ENCODE results near the gene ZC3H12D. TPM values are rescaled to one million over a fixed set of nuclear protein-coding genes. Genes with fewer than 3 reads are reported as not detected.
A peak's percentile ranks its signal among the peaks of the same experiment; 100 is the strongest.
"Not testable (repeated sequence)": the region's sequence is repeated elsewhere in the genome, so short reads cannot be mapped to it uniquely, and the experiment has no call there.

ZC3H12D gene
- total RNA-seq, 2 experiments from 2014 or later = 6.0 to 6.1 TPM

- ChIA-PET CTCF (interaction anchor here (0.9 to 3.1 kb wide), 4 partner anchors 12 to 45 kb away, joined by 3 to 28 read pairs (median 8); partner anchors contain the start of gene ZC3H12D), POLR2A (interaction anchor here (0.8 kb wide), 1 partner anchor 45 kb away, joined by 4 read pairs; no protein-coding TSS in a partner anchor)
- DNase-seq (no peak), ATAC-seq (no peak)
- no peak overlapping the region for H3K4me3 Mint-ChIP-seq
- H3K9me3 Mint-ChIP-seq (ENCODE audit: insufficient read depth) = no peaks in the 10 kb centered on the region
- no peaks in the 10 kb centered on the region for H3K27me3 Mint-ChIP-seq (ENCODE audit: low read depth)
- H3K36me3 Mint-ChIP-seq (ENCODE audit: low read depth) = peaks cover 2% of the 10 kb centered on the region
- no peak overlapping the region for H3K27ac Mint-ChIP-seq
- H3K4me1 Mint-ChIP-seq (ENCODE audit: low read depth) = peaks cover 41% of the 10 kb centered on the region
Observed at GRCh38 chr6:149472241-149472640, 12.6 kb downstream of the ZC3H12D start.

GRCh38 chr6:149471801-149472200, 13.0 kb downstream of the ZC3H12D start:
- no peaks in the 10 kb centered on the region for H3K9me3 Mint-ChIP-seq (ENCODE audit: insufficient read depth)
- no peak for ATAC-seq
- POLR2A ChIA-PET = interaction anchor here (0.8 kb wide), 1 partner anchor 45 kb away, joined by 4 read pairs; no protein-coding TSS in a partner anchor
- CTCF ChIA-PET = interaction anchor here (0.9 kb wide), 1 partner anchor 38 kb away, joined by 3 read pairs; no protein-coding TSS in a partner anchor
- peaks cover 2% of the 10 kb centered on the region for H3K36me3 Mint-ChIP-seq (ENCODE audit: low read depth)
- peaks cover 41% of the 10 kb centered on the region for H3K4me1 Mint-ChIP-seq (ENCODE audit: low read depth)
- no peak overlapping the region for H3K27ac Mint-ChIP-seq
- H3K27me3 Mint-ChIP-seq (ENCODE audit: low read depth) = no peaks in the 10 kb centered on the region
- no peak overlapping the region for H3K4me3 Mint-ChIP-seq
- DNase-seq = no peak

GRCh38 chr6:149470948-149471347, 13.9 kb downstream of the ZC3H12D start:
- ChIA-PET CTCF (interaction anchor here (2.3 kb wide), 1 partner anchor 46 kb away, joined by 7 read pairs; no protein-coding TSS in a partner anchor), POLR2A (no interaction called here)
- no peak overlapping the region for H3K4me3 Mint-ChIP-seq
- no peaks in the 10 kb centered on the region for H3K27me3 Mint-ChIP-seq (ENCODE audit: low read depth)
- no peak for ATAC-seq
- H3K36me3 Mint-ChIP-seq (ENCODE audit: low read depth) = peaks cover 2% of the 10 kb centered on the region
- no peak for DNase-seq
- no peaks in the 10 kb centered on the region for H3K9me3 Mint-ChIP-seq (ENCODE audit: insufficient read depth)
- peaks cover 41% of the 10 kb centered on the region for H3K4me1 Mint-ChIP-seq (ENCODE audit: low read depth)
- no peak overlapping the region for H3K27ac Mint-ChIP-seq

- Mint-ChIP-seq H3K9me3 (ENCODE audit: insufficient read depth) (no peaks in the 10 kb centered on the region), H3K4me3 (no peak overlapping the region), H3K27me3 (ENCODE audit: low read depth) (no peaks in the 10 kb centered on the region), H3K36me3 (ENCODE audit: low read depth) (peaks cover 2% of the 10 kb centered on the region), H3K4me1 (ENCODE audit: low read depth) (peaks cover 32% of the 10 kb centered on the region), H3K27ac (peak overlapping the region; percentile 43)
- no peak for ATAC-seq
- no peak for DNase-seq
- POLR2A ChIA-PET = interaction anchor here (0.6 kb wide), 1 partner anchor 47 kb away, joined by 3 read pairs; no protein-coding TSS in a partner anchor
- CTCF ChIA-PET = interaction anchor here (1.0 kb wide), 1 partner anchor 36 kb away, joined by 4 read pairs; no protein-coding TSS in a partner anchor
Observed at GRCh38 chr6:149468179-149468578, 16.6 kb downstream of the ZC3H12D start.

- ChIA-PET POLR2A (interaction anchor here (0.6 kb wide), 3 partner anchors 8 to 146 kb away, joined by 3 read pairs; no protein-coding TSS in a partner anchor), CTCF (interaction anchor here (0.7 to 1.0 kb wide), 3 partner anchors 13 to 385 kb away, joined by 3 read pairs; no protein-coding TSS in a partner anchor)
- Mint-ChIP-seq H3K9me3 (ENCODE audit: insufficient read depth) (no peaks in the 10 kb centered on the region), H3K4me1 (ENCODE audit: low read depth) (peaks cover 23% of the 10 kb centered on the region), H3K36me3 (ENCODE audit: low read depth) (peaks cover 3% of the 10 kb centered on the region), H3K4me3 (no peak overlapping the region), H3K27me3 (ENCODE audit: low read depth) (no peaks in the 10 kb centered on the region), H3K27ac (no peak overlapping the region)
- DNase-seq = no peak
- ATAC-seq = no peak
Observed at GRCh38 chr6:149467265-149467664, 17.5 kb downstream of the ZC3H12D start.

- H3K27me3 Mint-ChIP-seq (ENCODE audit: low read depth) = no peaks in the 10 kb centered on the region
- H3K4me1 Mint-ChIP-seq (ENCODE audit: low read depth) = peaks cover 15% of the 10 kb centered on the region
- H3K27ac Mint-ChIP-seq = peak overlapping the region; percentile 7
- CTCF ChIA-PET = interaction anchor here (0.9 kb wide), 1 partner anchor 20 kb away, joined by 3 read pairs; the partner anchor contains the start of gene ZC3H12D
- H3K4me3 Mint-ChIP-seq = no peak overlapping the region
- DNase-seq (no peak), ATAC-seq (no peak)
- POLR2A ChIA-PET = no interaction called here
- no peaks in the 10 kb centered on the region for H3K9me3 Mint-ChIP-seq (ENCODE audit: insufficient read depth)
- H3K36me3 Mint-ChIP-seq (ENCODE audit: low read depth) = peaks cover 3% of the 10 kb centered on the region
Observed at GRCh38 chr6:149464411-149464810, 20.4 kb downstream of the ZC3H12D start.

DNA sequence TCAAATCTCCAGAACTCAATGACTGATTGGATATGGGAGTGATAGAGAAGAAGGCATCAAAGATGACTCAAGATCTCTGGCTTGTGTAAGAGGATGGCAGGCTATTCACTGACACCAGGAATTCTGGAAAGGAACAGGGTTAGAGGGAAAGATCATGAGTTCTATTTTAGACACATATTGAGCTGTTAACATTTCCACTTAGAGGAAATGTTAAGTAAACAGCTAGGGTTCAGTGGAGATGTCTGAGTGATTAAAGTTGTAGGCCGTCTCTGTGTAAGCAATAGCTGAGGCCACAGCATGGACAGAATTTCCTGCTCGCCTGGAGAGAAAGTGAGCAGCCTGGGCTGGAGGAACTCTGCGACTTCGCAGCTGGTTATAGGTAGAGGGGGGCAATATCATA, 21.0 kb downstream of the ZC3H12D start:
- ChIA-PET CTCF (interaction anchor here (0.9 kb wide), 1 partner anchor 21 kb away, joined by 3 read pairs; the partner anchor contains the start of gene ZC3H12D), POLR2A (no interaction called here)
- DNase-seq (no peak), ATAC-seq (no peak)
- H3K27ac Mint-ChIP-seq = no peak overlapping the region
- no peaks in the 10 kb centered on the region for H3K27me3 Mint-ChIP-seq (ENCODE audit: low read depth)
- H3K4me3 Mint-ChIP-seq = no peak overlapping the region
- peaks cover 12% of the 10 kb centered on the region for H3K4me1 Mint-ChIP-seq (ENCODE audit: low read depth)
- H3K9me3 Mint-ChIP-seq (ENCODE audit: insufficient read depth) = no peaks in the 10 kb centered on the region
- H3K36me3 Mint-ChIP-seq (ENCODE audit: low read depth) = peaks cover 3% of the 10 kb centered on the region

DNA sequence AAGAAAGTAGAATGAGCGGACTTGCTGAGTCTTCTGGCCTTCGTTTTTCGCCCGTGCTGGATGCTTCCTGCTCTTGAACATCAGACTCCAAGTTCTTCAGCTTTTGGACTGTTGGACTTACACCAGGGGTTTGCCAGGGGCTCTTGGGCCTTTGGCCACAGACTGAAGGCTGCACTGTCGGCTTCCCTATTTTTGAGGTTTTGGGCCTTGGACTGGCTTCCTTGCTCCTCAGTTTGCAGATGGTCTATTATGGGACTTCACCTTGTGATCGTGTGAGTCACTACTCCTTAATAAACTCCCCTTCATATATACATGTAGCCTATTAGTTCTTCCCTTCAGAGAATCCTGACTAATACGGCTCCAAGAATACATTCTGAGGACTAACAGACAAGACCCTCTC, 22.1 kb downstream of the ZC3H12D start:
- H3K27ac Mint-ChIP-seq; H3K27me3 Mint-ChIP-seq (ENCODE audit: low read depth); H3K36me3 Mint-ChIP-seq (ENCODE audit: low read depth); H3K4me1 Mint-ChIP-seq (ENCODE audit: low read depth); H3K4me3 Mint-ChIP-seq; ATAC-seq; H3K9me3 Mint-ChIP-seq (ENCODE audit: insufficient read depth); POLR2A ChIA-PET; DNase-seq: not testable (repeated sequence)
- CTCF ChIA-PET = interaction anchor here (0.9 to 1.5 kb wide), 2 partner anchors 11 to 434 kb away, joined by 3 read pairs; no protein-coding TSS in a partner anchor

- H3K27me3 Mint-ChIP-seq (ENCODE audit: low read depth) = no peaks in the 10 kb centered on the region
- ATAC-seq = no peak
- peaks cover 3% of the 10 kb centered on the region for H3K36me3 Mint-ChIP-seq (ENCODE audit: low read depth)
- POLR2A ChIA-PET = no interaction called here
- CTCF ChIA-PET = no interaction called here
- H3K9me3 Mint-ChIP-seq (ENCODE audit: insufficient read depth) = no peaks in the 10 kb centered on the region
- H3K27ac Mint-ChIP-seq = no peak overlapping the region
- H3K4me3 Mint-ChIP-seq = no peak overlapping the region
- no peaks in the 10 kb centered on the region for H3K4me1 Mint-ChIP-seq (ENCODE audit: low read depth)
- no peak for DNase-seq
Observed at GRCh38 chr6:149461670-149462069, 23.1 kb downstream of the ZC3H12D start.

GRCh38 chr6:149460249-149460648, 24.6 kb downstream of the ZC3H12D start:
- H3K4me3 Mint-ChIP-seq; ATAC-seq; H3K4me1 Mint-ChIP-seq (ENCODE audit: low read depth); H3K27me3 Mint-ChIP-seq (ENCODE audit: low read depth); H3K36me3 Mint-ChIP-seq (ENCODE audit: low read depth); DNase-seq; H3K27ac Mint-ChIP-seq; H3K9me3 Mint-ChIP-seq (ENCODE audit: insufficient read depth): not testable (repeated sequence)
- ChIA-PET CTCF (interaction anchor here (1.0 kb wide), 1 partner anchor 85 kb away, joined by 3 read pairs; the partner anchor contains the start of gene PPIL4), POLR2A (interaction anchor here (0.5 kb wide), 1 partner anchor 14 kb away, joined by 3 read pairs; no protein-coding TSS in a partner anchor)

DNA sequence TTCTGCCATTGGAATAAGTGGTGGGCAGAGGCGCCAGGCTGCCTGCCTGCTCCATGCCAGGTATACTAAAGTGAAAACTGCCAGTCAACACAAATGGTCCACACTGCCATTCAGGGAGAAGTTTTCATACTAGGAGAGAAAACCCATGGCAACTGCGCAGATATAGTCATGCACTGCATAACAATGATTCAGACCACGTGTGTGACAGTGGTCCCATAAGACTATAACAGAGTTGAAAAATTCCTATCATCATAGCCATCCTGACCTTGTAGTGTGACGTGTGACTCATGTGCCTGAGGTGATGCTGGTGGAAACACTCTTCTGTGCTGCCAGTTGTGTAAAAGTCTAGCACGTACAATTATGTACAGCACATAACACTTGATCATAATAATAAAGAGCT, 25.1 kb downstream of the ZC3H12D start:
- Mint-ChIP-seq H3K27ac (no peak overlapping the region), H3K36me3 (ENCODE audit: low read depth) (peaks cover 3% of the 10 kb centered on the region), H3K27me3 (ENCODE audit: low read depth) (no peaks in the 10 kb centered on the region), H3K4me1 (ENCODE audit: low read depth) (no peaks in the 10 kb centered on the region), H3K4me3 (no peak overlapping the region), H3K9me3 (ENCODE audit: insufficient read depth) (no peaks in the 10 kb centered on the region)
- no peak for DNase-seq
- POLR2A ChIA-PET = no interaction called here
- ATAC-seq = no peak
- CTCF ChIA-PET = interaction anchor here (1.0 kb wide), 1 partner anchor 86 kb away, joined by 3 read pairs; the partner anchor contains the start of gene PPIL4

GRCh38 chr6:149458806-149459205, 26.0 kb downstream of the ZC3H12D start:
- POLR2A ChIA-PET = interaction anchor here (0.7 kb wide), 1 partner anchor 10 kb away, joined by 3 read pairs; no protein-coding TSS in a partner anchor
- no peaks in the 10 kb centered on the region for H3K27me3 Mint-ChIP-seq (ENCODE audit: low read depth)

More at GRCh38 chr6:149458806-149459205, 26.0 kb downstream of the ZC3H12D start:
- Mint-ChIP-seq H3K27ac (no peak overlapping the region), H3K4me1 (ENCODE audit: low read depth) (no peaks in the 10 kb centered on the region), H3K4me3 (no peak overlapping the region), H3K9me3 (ENCODE audit: insufficient read depth) (no peaks in the 10 kb centered on the region), H3K36me3 (ENCODE audit: low read depth) (peaks cover 3% of the 10 kb centered on the region)
- CTCF ChIA-PET = interaction anchor here (2.0 kb wide), 1 partner anchor 58 kb away, joined by 6 read pairs; no protein-coding TSS in a partner anchor
- ATAC-seq = no peak
- no peak for DNase-seq
